ENCODE data around the gene HERC2. TPM values are rescaled to one million over a fixed set of nuclear protein-coding genes. Genes with fewer than 3 reads are reported as not detected.
"Not testable (repeated sequence)": the region's sequence is repeated elsewhere in the genome, so short reads cannot be mapped to it uniquely, and the experiment has no call there.

HERC2 gene
- total RNA-seq, 4 donors from 2014 or later, result 54.6 to 112 (median 100) TPM

GRCh38 chr15:28243399-28243798 lies 78.6 kb downstream of the HERC2 start:
- DNase-seq, result no peak
- Histone ChIP-seq H3K27me3 (no peaks in the 10 kb centered on the region), H3K9me3 (no peaks in the 10 kb centered on the region), H3K4me1 (no peaks in the 10 kb centered on the region), H3K27ac (no peak overlapping the region), H3K4me3 (no peak overlapping the region), H3K36me3 (peaks cover 0 to 54% (median 0%) of the 10 kb centered on the region in 3 donors)
- TF ChIP-seq POLR2A (IDR thresholded peaks at IDR 0.05), result no peak
- TF ChIP-seq CTCF (IDR thresholded peaks at IDR 0.05), result no peak

GRCh38 chr15:28238296-28238695 lies 83.7 kb downstream of the HERC2 start:
- H3K27ac ChIP-seq, H3K9me3 ChIP-seq, H3K4me3 ChIP-seq, H3K27me3 ChIP-seq, H3K4me1 ChIP-seq, DNase-seq: not testable (repeated sequence)
- H3K36me3 ChIP-seq, result peaks cover 0 to 40% (median 0%) of the 10 kb centered on the region in 3 donors

- H3K27me3 ChIP-seq, DNase-seq, H3K4me1 ChIP-seq, H3K27ac ChIP-seq, H3K4me3 ChIP-seq, H3K9me3 ChIP-seq: not testable (repeated sequence)
- peaks cover 0 to 52% (median 0%) of the 10 kb centered on the region in 3 donors for H3K36me3 ChIP-seq
These were observed 90.2 kb downstream of the HERC2 start for GRCh38 chr15:28231743-28232142.

- H3K4me3 ChIP-seq, DNase-seq, H3K9me3 ChIP-seq, H3K4me1 ChIP-seq, H3K27me3 ChIP-seq, H3K27ac ChIP-seq: not testable (repeated sequence)
- peaks cover 0 to 50% (median 0%) of the 10 kb centered on the region in 3 donors for H3K36me3 ChIP-seq
These were observed 90.6 kb downstream of the HERC2 start for GRCh38 chr15:28231336-28231735.

- H3K9me3 ChIP-seq, H3K27ac ChIP-seq, H3K4me3 ChIP-seq, H3K4me1 ChIP-seq, H3K27me3 ChIP-seq, DNase-seq: not testable (repeated sequence)
- H3K36me3 ChIP-seq, result peaks cover 0 to 41% (median 0%) of the 10 kb centered on the region in 3 donors
These were observed 92.9 kb downstream of the HERC2 start for GRCh38 chr15:28228990-28229640.

- TF ChIP-seq POLR2A (IDR thresholded peaks at IDR 0.05) (no peak), CTCF (IDR thresholded peaks at IDR 0.05) (no peak)
- H3K27me3 ChIP-seq, result no peaks in the 10 kb centered on the region
- no peak overlapping the region for H3K4me3 ChIP-seq
- no peak for DNase-seq
- no peaks in the 10 kb centered on the region for H3K9me3 ChIP-seq
- no peak overlapping the region for H3K27ac ChIP-seq
- no peaks in the 10 kb centered on the region for H3K4me1 ChIP-seq
- H3K36me3 ChIP-seq, result peaks cover 0 to 41% (median 0%) of the 10 kb centered on the region in 3 donors
These were observed 93.9 kb downstream of the HERC2 start for GRCh38 chr15:28228096-28228495.

- not testable (repeated sequence) for H3K4me3 ChIP-seq, H3K4me1 ChIP-seq, H3K27ac ChIP-seq, H3K9me3 ChIP-seq, DNase-seq, H3K27me3 ChIP-seq
- peaks cover 0 to 45% (median 0%) of the 10 kb centered on the region in 3 donors for H3K36me3 ChIP-seq
- peak in 3 of 6 experiments; percentile 4 to 8 (median 4) for TF ChIP-seq CTCF (IDR thresholded peaks at IDR 0.05)
These were observed 94.7 kb downstream of the HERC2 start for GRCh38 chr15:28227303-28227702.

GRCh38 chr15:28222612-28223011 lies 99.4 kb downstream of the HERC2 start:
- not testable (repeated sequence) for H3K4me1 ChIP-seq, H3K4me3 ChIP-seq, H3K27ac ChIP-seq, DNase-seq, H3K27me3 ChIP-seq, H3K9me3 ChIP-seq
- H3K36me3 ChIP-seq, result peaks cover 0 to 49% (median 0%) of the 10 kb centered on the region in 3 donors

GRCh38 chr15:28221696-28222095 lies 100.3 kb downstream of the HERC2 start:
- H3K27ac ChIP-seq, H3K4me3 ChIP-seq, H3K4me1 ChIP-seq, H3K27me3 ChIP-seq, H3K9me3 ChIP-seq, DNase-seq: not testable (repeated sequence)
- peaks cover 0 to 43% (median 0%) of the 10 kb centered on the region in 3 donors for H3K36me3 ChIP-seq
